BLaER1 (cell line): ENCODE data around the gene PLS3.

Source experiments
- H3K27ac ChIP-seq: shearing (Covaris generic); formaldehyde crosslinking; 2 replicates; pipeline ENCODE4 v1.8.1; 2022
- H3K27me3 ChIP-seq: shearing (Covaris generic); formaldehyde crosslinking; 2 replicates; pipeline ENCODE4 v1.8.1; 2022
- H3K36me3 ChIP-seq: shearing (Covaris generic); formaldehyde crosslinking; 2 replicates; pipeline ENCODE4 v1.8.1; 2022
- H3K4me1 ChIP-seq: shearing (Covaris generic); formaldehyde crosslinking; 2 replicates; pipeline ENCODE4 v1.8.1; 2022
- H3K4me2 ChIP-seq: shearing (Covaris generic); formaldehyde crosslinking; 2 replicates; pipeline ENCODE4 v1.8.1; 2022
- H3K4me3 ChIP-seq: shearing (Covaris generic); formaldehyde crosslinking; 2 replicates; pipeline ENCODE4 v1.8.1; 2022
- H3K9ac ChIP-seq: shearing (Covaris generic); formaldehyde crosslinking; 2 replicates; pipeline ENCODE4 v1.8.1; 2022
- H3K9me3 ChIP-seq: shearing (Covaris generic); formaldehyde crosslinking; 2 replicates; pipeline ENCODE4 v1.8.1; 2022
- H4K20me1 ChIP-seq: shearing (Covaris generic); formaldehyde crosslinking; 2 replicates; pipeline ENCODE4 v1.8.1; 2022
- Cebpa-rat ChIP-seq: shearing (Covaris generic); IDR thresholded peaks from 2 replicates; pipeline ENCODE4 v1.8.1; 2022

PLS3 gene

GRCh38 chrX:115563633-115564162 lies 2.7 kb downstream of the PLS3 start:
- H3K27ac ChIP-seq, result peak overlapping the region; percentile 90
- H3K27me3 ChIP-seq, result peaks cover 92% of the 10 kb centered on the region

GRCh38 chrX:115564243-115564642 lies 3.3 kb downstream of the PLS3 start:
- H3K27me3 ChIP-seq, result peaks cover 89% of the 10 kb centered on the region
- H3K9me3 ChIP-seq, result no peaks in the 10 kb centered on the region
- H4K20me1 ChIP-seq, result peaks cover 67% of the 10 kb centered on the region; the same call in 1 of the 2 replicates
- H3K36me3 ChIP-seq, result no peaks in the 10 kb centered on the region; the same call in 1 of the 2 replicates
- peak overlapping the region; percentile 90 for H3K27ac ChIP-seq
- peak overlapping the region; percentile 90 for H3K9ac ChIP-seq
- peak overlapping the region; percentile 64 for H3K4me2 ChIP-seq
- no peak for TF ChIP-seq Cebpa-rat
- H3K4me1 ChIP-seq, result peaks cover 25% of the 10 kb centered on the region
- peak overlapping the region; percentile 77 for H3K4me3 ChIP-seq

More at GRCh38 chrX:115563633-115564162, 2.7 kb downstream of the PLS3 start:
- no peaks in the 10 kb centered on the region; the same call in 1 of the 2 replicates for H3K36me3 ChIP-seq
- no peak for TF ChIP-seq Cebpa-rat
- peaks cover 23% of the 10 kb centered on the region for H3K4me1 ChIP-seq
- peak overlapping the region; percentile 77 for H3K4me3 ChIP-seq
- H3K4me2 ChIP-seq, result peak overlapping the region; percentile 64
- H3K9me3 ChIP-seq, result no peaks in the 10 kb centered on the region
- peak overlapping the region; percentile 90 for H3K9ac ChIP-seq
- peaks cover 61% of the 10 kb centered on the region; the same call in 1 of the 2 replicates for H4K20me1 ChIP-seq

GRCh38 chrX:115565888-115566287 lies 4.9 kb downstream of the PLS3 start:
- Histone ChIP-seq H3K4me2 (peak overlapping the region; percentile 64), H4K20me1 (peaks cover 83% of the 10 kb centered on the region; the same call in 1 of the 2 replicates), H3K4me3 (peak overlapping the region; percentile 77), H3K36me3 (peaks cover 13% of the 10 kb centered on the region; the same call in 1 of the 2 replicates), H3K4me1 (peaks cover 21% of the 10 kb centered on the region; the same call in 1 of the 2 replicates), H3K9ac (peak overlapping the region; percentile 90; the same call in 1 of the 2 replicates), H3K9me3 (no peaks in the 10 kb centered on the region), H3K27me3 (peaks cover 88% of the 10 kb centered on the region), H3K27ac (peak overlapping the region; percentile 90; the same call in 1 of the 2 replicates)
- TF ChIP-seq Cebpa-rat, result no peak

- no peak overlapping the region for H3K9ac ChIP-seq
- TF ChIP-seq Cebpa-rat, result no peak
Observed at GRCh38 chrX:115571712-115572111, 10.7 kb downstream of the PLS3 start.

GRCh38 chrX:115573185-115573584 lies 12.2 kb downstream of the PLS3 start:
- no peaks in the 10 kb centered on the region for H3K9me3 ChIP-seq
- H3K36me3 ChIP-seq, result peaks cover 51% of the 10 kb centered on the region; the same call in 1 of the 2 replicates
- peaks cover 65% of the 10 kb centered on the region for H3K27me3 ChIP-seq

More at GRCh38 chrX:115571712-115572111, 10.7 kb downstream of the PLS3 start:
- Histone ChIP-seq H3K27ac (no peak overlapping the region), H3K27me3 (peaks cover 66% of the 10 kb centered on the region), H3K4me1 (peaks cover 21% of the 10 kb centered on the region; the same call in 1 of the 2 replicates), H3K4me3 (no peak overlapping the region), H3K36me3 (peaks cover 48% of the 10 kb centered on the region; the same call in 1 of the 2 replicates), H3K4me2 (no peak overlapping the region), H4K20me1 (peaks cover 94% of the 10 kb centered on the region), H3K9me3 (no peaks in the 10 kb centered on the region)

GRCh38 chrX:115576676-115577075 lies 15.7 kb downstream of the PLS3 start:
- Histone ChIP-seq H3K9me3 (no peaks in the 10 kb centered on the region), H3K4me1 (peaks cover 15% of the 10 kb centered on the region), H3K4me2 (0 out of 2 replicates have a peak overlapping the region, but pooled peaks have one; percentile 1), H3K4me3 (no peak overlapping the region), H3K9ac (no peak overlapping the region), H3K27me3 (peaks cover 54% of the 10 kb centered on the region), H3K36me3 (peaks cover 36% of the 10 kb centered on the region; the same call in 1 of the 2 replicates), H4K20me1 (peaks cover 98% of the 10 kb centered on the region), H3K27ac (no peak overlapping the region)
- TF ChIP-seq Cebpa-rat, result no peak

More at GRCh38 chrX:115573185-115573584, 12.2 kb downstream of the PLS3 start:
- Histone ChIP-seq H3K27ac (no peak overlapping the region), H3K4me1 (peaks cover 11% of the 10 kb centered on the region; the same call in 1 of the 2 replicates), H4K20me1 (peaks cover 95% of the 10 kb centered on the region), H3K9ac (no peak overlapping the region), H3K4me2 (no peak overlapping the region), H3K4me3 (no peak overlapping the region)
- no peak for TF ChIP-seq Cebpa-rat

- peaks cover 70% of the 10 kb centered on the region for H3K27me3 ChIP-seq
- no peak overlapping the region for H3K4me3 ChIP-seq
- peaks cover 29% of the 10 kb centered on the region; the same call in 1 of the 2 replicates for H3K36me3 ChIP-seq
- no peak overlapping the region for H3K27ac ChIP-seq
- TF ChIP-seq Cebpa-rat, result no peak
- no peak overlapping the region for H3K9ac ChIP-seq
- H3K9me3 ChIP-seq, result no peaks in the 10 kb centered on the region
- H4K20me1 ChIP-seq, result peaks cover 99% of the 10 kb centered on the region
- 0 out of 2 replicates have a peak overlapping the region, but pooled peaks have one; percentile 6 for H3K4me2 ChIP-seq
- H3K4me1 ChIP-seq, result peaks cover 42% of the 10 kb centered on the region
Observed at GRCh38 chrX:115579327-115579726, 18.4 kb downstream of the PLS3 start.

- Histone ChIP-seq H3K9me3 (no peaks in the 10 kb centered on the region), H3K36me3 (peaks cover 24% of the 10 kb centered on the region; the same call in 1 of the 2 replicates), H4K20me1 (peaks cover 100% of the 10 kb centered on the region), H3K4me3 (no peak overlapping the region), H3K4me2 (0 out of 2 replicates have a peak overlapping the region, but pooled peaks have one; percentile 6), H3K27ac (no peak overlapping the region), H3K27me3 (peaks cover 71% of the 10 kb centered on the region), H3K4me1 (peaks cover 47% of the 10 kb centered on the region), H3K9ac (no peak overlapping the region)
- no peak for TF ChIP-seq Cebpa-rat
Observed at GRCh38 chrX:115579786-115580294, 18.9 kb downstream of the PLS3 start.

- no peak for TF ChIP-seq Cebpa-rat
- no peaks in the 10 kb centered on the region for H3K9me3 ChIP-seq
- H3K4me3 ChIP-seq, result no peak overlapping the region
- peaks cover 5% of the 10 kb centered on the region; the same call in 1 of the 2 replicates for H3K36me3 ChIP-seq
- H3K27ac ChIP-seq, result no peak overlapping the region
- H3K9ac ChIP-seq, result no peak overlapping the region
- peak overlapping the region; percentile 42; the same call in 1 of the 2 replicates for H3K4me2 ChIP-seq
- H4K20me1 ChIP-seq, result peaks cover 100% of the 10 kb centered on the region
- H3K27me3 ChIP-seq, result peaks cover 76% of the 10 kb centered on the region
- peaks cover 54% of the 10 kb centered on the region for H3K4me1 ChIP-seq
Observed at GRCh38 chrX:115581759-115582615, 21.0 kb downstream of the PLS3 start.
